Type B pancreatic cell (in vitro differentiated cells): ENCODE measurements around the gene KCNMB2. TPM values are rescaled to one million over a fixed set of nuclear protein-coding genes. Genes with fewer than 3 reads are reported as not detected.

Experiments used
- DNase-seq: peaks from one replicate; pipeline ENCODE4 v3.0.0; 2021; ENCODE audit warnings: mixed read lengths; ENCODE audit not compliant: unreplicated experiment; ENCODE audit errors: extremely low spot score
- H3K27ac Mint-ChIP-seq: 2 replicates; pipeline ENCODE4 v1.8.0; 2021; ENCODE audit warnings: mild to moderate bottlenecking, mixed read lengths
- H3K27me3 Mint-ChIP-seq: 2 replicates; pipeline ENCODE4 v1.8.0; 2021; ENCODE audit warnings: mixed read lengths
- H3K36me3 Mint-ChIP-seq: 2 replicates; pipeline ENCODE4 v1.8.0; 2021; ENCODE audit warnings: mixed read lengths
- H3K4me1 Mint-ChIP-seq: one replicate; pipeline ENCODE4 v1.8.0; 2021; ENCODE audit warnings: mixed read lengths; ENCODE audit not compliant: unreplicated experiment
- H3K4me3 Mint-ChIP-seq: 2 replicates; pipeline ENCODE4 v1.8.0; 2021; ENCODE audit warnings: mild to moderate bottlenecking, mixed read lengths
- H3K9me3 Mint-ChIP-seq: 2 replicates; pipeline ENCODE4 v1.8.0; 2021; ENCODE audit warnings: mixed read lengths
- CTCF ChIP-seq: fragments of 200-600 bp; sonication (generic); conservative IDR thresholded peaks from 2 replicates; pipeline ENCODE4 v1.5.0; 2021; ENCODE audit warnings: antibody characterized with exemption, mild to moderate bottlenecking
- total RNA-seq: library from RNA; stranded (reverse); gene quantifications from 2 replicates; pipeline ENCODE4 v1.2.1, GENCODE V29; 2021; ENCODE audit warnings: low replicate concordance

KCNMB2 gene
- total RNA-seq, 1 donor from 2014 or later, result 1.3 TPM

GRCh38 chr3:178676942-178677790 lies 140.9 kb downstream of the KCNMB2 start:
- H3K27ac Mint-ChIP-seq, result no peak overlapping the region
- H3K9me3 Mint-ChIP-seq, result no peaks in the 10 kb centered on the region
- no peak for DNase-seq
- H3K4me1 Mint-ChIP-seq, result peaks cover 6% of the 10 kb centered on the region
- H3K4me3 Mint-ChIP-seq, result no peak overlapping the region
- H3K27me3 Mint-ChIP-seq, result no peaks in the 10 kb centered on the region
- no peaks in the 10 kb centered on the region for H3K36me3 Mint-ChIP-seq
- no peak for TF ChIP-seq CTCF

GRCh38 chr3:178677961-178678360 lies 141.7 kb downstream of the KCNMB2 start:
- Mint-ChIP-seq H3K27ac (no peak overlapping the region), H3K4me3 (no peak overlapping the region), H3K36me3 (no peaks in the 10 kb centered on the region), H3K9me3 (peaks cover 1% of the 10 kb centered on the region), H3K4me1 (peaks cover 6% of the 10 kb centered on the region), H3K27me3 (no peaks in the 10 kb centered on the region)
- no peak for DNase-seq
- TF ChIP-seq CTCF, result no peak

GRCh38 chr3:178680037-178680436 lies 143.8 kb downstream of the KCNMB2 start:
- Mint-ChIP-seq H3K27ac (no peak overlapping the region), H3K4me1 (peaks cover 6% of the 10 kb centered on the region), H3K4me3 (no peak overlapping the region), H3K9me3 (peaks cover 5% of the 10 kb centered on the region), H3K27me3 (no peaks in the 10 kb centered on the region), H3K36me3 (no peaks in the 10 kb centered on the region)
- no peak for TF ChIP-seq CTCF
- DNase-seq, result no peak

- H3K4me1 Mint-ChIP-seq, result peaks cover 6% of the 10 kb centered on the region
- H3K9me3 Mint-ChIP-seq, result peaks cover 5% of the 10 kb centered on the region
- H3K27me3 Mint-ChIP-seq, result no peaks in the 10 kb centered on the region
- no peak overlapping the region for H3K27ac Mint-ChIP-seq
- no peak for TF ChIP-seq CTCF
- H3K4me3 Mint-ChIP-seq, result no peak overlapping the region
- no peaks in the 10 kb centered on the region for H3K36me3 Mint-ChIP-seq
- DNase-seq, result no peak
Measured at GRCh38 chr3:178680489-178680888, 144.3 kb downstream of the KCNMB2 start.

GRCh38 chr3:178684881-178685590 lies 148.8 kb downstream of the KCNMB2 start:
- no peak for DNase-seq
- Mint-ChIP-seq H3K9me3 (peaks cover 5% of the 10 kb centered on the region), H3K27ac (no peak overlapping the region), H3K4me3 (no peak overlapping the region), H3K4me1 (no peaks in the 10 kb centered on the region), H3K36me3 (no peaks in the 10 kb centered on the region), H3K27me3 (no peaks in the 10 kb centered on the region)
- TF ChIP-seq CTCF, result no peak
